Posterior cingulate gyrus (tissue), 11 donors: ENCODE results near the gene CACNA2D4.

Experiments used
- DNase-seq, 10 donors: peaks; one replicate each; pipeline versions ENCODE4 v3.0.0 to v3.0.0-alpha.2; 2020 to 2021; ENCODE audit warnings: mixed read lengths in 3 of 10
- intact Hi-C: fragments of 100-400 bp; cut with DNase I; formaldehyde crosslinking; loops from one replicate; pipeline ENCODE4 v1.15.1; 2023

The CACNA2D4 gene

GRCh38 chr12:1810931-1811280, 107.5 kb downstream of the CACNA2D4 start:
- intact Hi-C loops = no loop called here
- peak in 3 of 10 donors; percentile 19 to 70 (median 42) for DNase-seq

GRCh38 chr12:1810201-1810930, 108.1 kb downstream of the CACNA2D4 start:
- intact Hi-C loops = no loop called here

GRCh38 chr12:1809591-1810190, 108.8 kb downstream of the CACNA2D4 start:
- intact Hi-C loops = no loop called here
- peak in 4 of 10 donors; percentile 15 to 54 (median 29) for DNase-seq

More at GRCh38 chr12:1810201-1810930, 108.1 kb downstream of the CACNA2D4 start:
- DNase-seq = peak in 4 of 10 donors; percentile 20 to 65 (median 50)

- DNase-seq = peak in 4 of 10 donors; percentile 10 to 74 (median 48)
- intact Hi-C loops = no loop called here
These were observed 109.5 kb downstream of the CACNA2D4 start for GRCh38 chr12:1808798-1809480.

- peak in 4 of 10 donors; percentile 25 to 66 (median 58) for DNase-seq
- intact Hi-C loops = no loop called here
These were observed 110.2 kb downstream of the CACNA2D4 start for GRCh38 chr12:1808036-1808797.

GRCh38 chr12:1807087-1807860, 111.2 kb downstream of the CACNA2D4 start:
- intact Hi-C loops = no loop called here
- peak in 4 of 10 donors; percentile 20 to 72 (median 48) for DNase-seq

GRCh38 chr12:1806301-1807086, 112.0 kb downstream of the CACNA2D4 start:
- peak in 3 of 10 donors; percentile 9 to 53 (median 52) for DNase-seq
- intact Hi-C loops = no loop called here

- peak in 4 of 10 donors; percentile 16 to 70 (median 66) for DNase-seq
- intact Hi-C loops = no loop called here
These were observed 112.9 kb downstream of the CACNA2D4 start for GRCh38 chr12:1805441-1806081.

GRCh38 chr12:1804545-1805332, 113.7 kb downstream of the CACNA2D4 start:
- intact Hi-C loops = no loop called here
- DNase-seq = peak; percentile 84 to 98 (median 90)

- DNase-seq = peak in 5 of 10 donors; percentile 5 to 45 (median 21)
- intact Hi-C loops = no loop called here
These were observed 114.7 kb downstream of the CACNA2D4 start for GRCh38 chr12:1803736-1804135.

- peak in 3 of 10 donors; percentile 22 to 62 (median 48) for DNase-seq
- intact Hi-C loops = no loop called here
These were observed 117.0 kb downstream of the CACNA2D4 start for GRCh38 chr12:1801303-1801975.

- peak in 5 of 10 donors; percentile 26 to 91 (median 63) for DNase-seq
- intact Hi-C loops = no loop called here
These were observed 117.8 kb downstream of the CACNA2D4 start for GRCh38 chr12:1800401-1801302.

- DNase-seq = peak in 4 of 10 donors; percentile 8 to 77 (median 56)
These were observed 118.5 kb downstream of the CACNA2D4 start for GRCh38 chr12:1799882-1800400.

GRCh38 chr12:1799051-1799881, 119.2 kb downstream of the CACNA2D4 start:
- intact Hi-C loops = no loop called here
- peak in 2 of 10 donors; percentile 59 to 86 for DNase-seq

More at GRCh38 chr12:1799882-1800400, 118.5 kb downstream of the CACNA2D4 start:
- intact Hi-C loops = no loop called here

GRCh38 chr12:1798641-1799020, 119.8 kb downstream of the CACNA2D4 start:
- intact Hi-C loops = no loop called here
- DNase-seq = peak in 4 of 10 donors; percentile 6 to 77 (median 61)
